Activated naive CD8-positive, alpha-beta T cell treated with anti-CD3 and anti-CD28 coated beads, Interleukin-2, amount 10 ng/mL, durations not matched to agents 7 days and 5 days (primary cell): ENCODE results near the gene TJP3. TPM values are rescaled to one million over a fixed set of nuclear protein-coding genes. Genes with fewer than 3 reads are reported as not detected.

Experiments used
- ATAC-seq: fragments of 150-1000 bp; cut with Tn5 transposase; one replicate; pipeline ENCODE4 v1.10.0; 2021; ENCODE audit warnings: low read depth, moderate library complexity
- POLR2A ChIA-PET: fragments of 350-600 bp; sonication (Branson Sonifier 250); formaldehyde crosslinking; loops from one replicate; lab custom pipeline; 2021; ENCODE audit warnings: antibody characterized with exemption; lab: Charles Lee
- DNase-seq: peaks from one replicate; pipeline ENCODE4 v3.0.0; 2021
- H3K27ac Mint-ChIP-seq: one replicate; pipeline ENCODE4 v1.8.0; 2022; ENCODE audit warnings: mild to moderate bottlenecking, mixed read lengths
- H3K27me3 Mint-ChIP-seq: one replicate; pipeline ENCODE4 v1.8.0; 2022; ENCODE audit warnings: mild to moderate bottlenecking, moderate library complexity, mixed read lengths
- H3K36me3 Mint-ChIP-seq: one replicate; pipeline ENCODE4 v1.8.0; 2021; ENCODE audit warnings: mild to moderate bottlenecking, mixed read lengths
- H3K4me1 Mint-ChIP-seq: one replicate; pipeline ENCODE4 v1.8.0; 2021; ENCODE audit warnings: mixed read lengths
- H3K4me3 Mint-ChIP-seq: one replicate; pipeline ENCODE4 v1.8.0; 2022; ENCODE audit warnings: mild to moderate bottlenecking, moderate library complexity, mixed read lengths
- H3K9me3 Mint-ChIP-seq: one replicate; pipeline ENCODE4 v1.8.0; 2021; ENCODE audit warnings: mixed read lengths
- total RNA-seq, 2 experiments: library from RNA; stranded (reverse); gene quantifications; one replicate each; pipeline ENCODE4 v1.2.3, GENCODE V29; 2021

Gene TJP3
- total RNA-seq, 2 experiments from 2014 or later = 5.2 to 7.6 TPM

GRCh38 chr19:3778899-3779723 lies 70.9 kb downstream of the TJP3 start:
- POLR2A ChIA-PET = interaction anchor here (0.6 to 2.5 kb wide), 2 partner anchors 16 kb away, joined by 3 to 7 read pairs; partner anchors contain the start of gene MRPL54
- H3K27me3 Mint-ChIP-seq = no peaks in the 10 kb centered on the region
- ATAC-seq = no peak
- peaks cover 23% of the 10 kb centered on the region for H3K36me3 Mint-ChIP-seq
- no peaks in the 10 kb centered on the region for H3K4me1 Mint-ChIP-seq
- no peak overlapping the region for H3K27ac Mint-ChIP-seq
- no peak for DNase-seq
- peaks cover 12% of the 10 kb centered on the region for H3K9me3 Mint-ChIP-seq
- H3K4me3 Mint-ChIP-seq = no peak overlapping the region

GRCh38 chr19:3780786-3781304 lies 72.7 kb downstream of the TJP3 start:
- Mint-ChIP-seq H3K4me3 (no peak overlapping the region), H3K4me1 (peaks cover 4% of the 10 kb centered on the region), H3K27me3 (no peaks in the 10 kb centered on the region), H3K36me3 (peaks cover 27% of the 10 kb centered on the region), H3K27ac (no peak overlapping the region), H3K9me3 (peaks cover 12% of the 10 kb centered on the region)
- ATAC-seq (no peak), DNase-seq (no peak)
- POLR2A ChIA-PET = interaction anchor here (1.1 kb wide), 1 partner anchor 18 kb away, joined by 5 read pairs; the partner anchor contains the start of gene MRPL54

DNA sequence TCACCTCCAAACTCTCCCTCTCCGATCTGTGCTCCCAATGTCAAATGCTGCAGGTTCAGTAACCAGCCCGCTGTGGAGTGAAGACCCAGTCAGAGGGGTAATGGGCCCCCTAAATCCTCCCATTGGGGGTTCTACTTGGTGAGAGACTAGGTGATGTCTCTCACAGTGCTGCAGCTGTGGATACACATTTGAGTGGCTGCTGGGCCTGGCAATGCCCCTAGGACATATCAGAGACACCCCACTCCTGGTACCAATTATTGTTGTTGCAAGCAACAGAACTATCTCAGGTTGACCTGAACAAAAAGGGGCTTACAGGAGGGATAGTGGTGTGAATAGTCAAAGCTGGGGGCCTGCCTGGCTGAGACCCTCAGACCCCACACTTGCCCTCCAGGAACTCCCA lies 73.4 kb downstream of the TJP3 start:
- Mint-ChIP-seq H3K36me3 (peaks cover 24% of the 10 kb centered on the region), H3K27ac (no peak overlapping the region), H3K4me1 (peaks cover 4% of the 10 kb centered on the region), H3K9me3 (peaks cover 10% of the 10 kb centered on the region), H3K4me3 (no peak overlapping the region), H3K27me3 (no peaks in the 10 kb centered on the region)
- POLR2A ChIA-PET = interaction anchor here (1.1 kb wide), 1 partner anchor 19 kb away, joined by 5 read pairs; the partner anchor contains the start of gene MRPL54
- ATAC-seq = no peak
- DNase-seq = no peak

DNA sequence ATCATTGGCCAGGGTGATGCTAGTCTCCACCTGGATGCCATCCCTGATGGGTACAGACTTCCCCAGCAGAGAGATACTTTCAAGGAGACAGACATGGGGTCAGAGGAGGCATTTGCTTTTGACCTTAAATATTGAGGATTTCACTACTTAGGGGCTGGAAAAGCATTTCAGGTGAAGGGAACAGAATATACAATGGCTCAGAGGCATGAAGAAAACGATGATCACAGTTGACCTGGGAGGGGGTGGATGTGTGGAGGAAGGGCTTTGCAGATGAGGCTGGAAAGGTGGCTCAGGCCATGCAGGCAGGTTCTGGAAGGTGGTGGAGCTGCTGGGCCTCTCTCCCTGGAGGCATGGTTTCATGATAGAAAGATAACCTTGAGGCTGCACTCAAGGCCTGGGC lies 74.1 kb downstream of the TJP3 start:
- H3K9me3 Mint-ChIP-seq = peaks cover 10% of the 10 kb centered on the region
- DNase-seq (no peak), ATAC-seq (no peak)
- H3K36me3 Mint-ChIP-seq = peaks cover 24% of the 10 kb centered on the region
- no peak overlapping the region for H3K4me3 Mint-ChIP-seq
- peaks cover 4% of the 10 kb centered on the region for H3K4me1 Mint-ChIP-seq
- H3K27me3 Mint-ChIP-seq = no peaks in the 10 kb centered on the region
- POLR2A ChIA-PET = interaction anchor here (0.6 kb wide), 1 partner anchor 509 kb away, joined by 3 read pairs; no protein-coding TSS in a partner anchor
- H3K27ac Mint-ChIP-seq = no peak overlapping the region

GRCh38 chr19:3782903-3783302 lies 74.7 kb downstream of the TJP3 start:
- Mint-ChIP-seq H3K4me3 (no peak overlapping the region), H3K9me3 (peaks cover 10% of the 10 kb centered on the region), H3K27ac (no peak overlapping the region), H3K36me3 (peaks cover 24% of the 10 kb centered on the region), H3K27me3 (no peaks in the 10 kb centered on the region), H3K4me1 (peaks cover 4% of the 10 kb centered on the region)
- DNase-seq (no peak), ATAC-seq (no peak)
- POLR2A ChIA-PET = interaction anchor here (0.6 to 1.5 kb wide), 2 partner anchors 30 to 509 kb away, joined by 3 to 4 read pairs; no protein-coding TSS in a partner anchor

- ATAC-seq = peak; percentile 19
- POLR2A ChIA-PET = interaction anchor here (0.6 to 1.5 kb wide), 3 partner anchors 13 to 305 kb away, joined by 4 to 6 read pairs (median 4); no protein-coding TSS in a partner anchor
These were observed 75.7 kb downstream of the TJP3 start for GRCh38 chr19:3783660-3784584.

DNA sequence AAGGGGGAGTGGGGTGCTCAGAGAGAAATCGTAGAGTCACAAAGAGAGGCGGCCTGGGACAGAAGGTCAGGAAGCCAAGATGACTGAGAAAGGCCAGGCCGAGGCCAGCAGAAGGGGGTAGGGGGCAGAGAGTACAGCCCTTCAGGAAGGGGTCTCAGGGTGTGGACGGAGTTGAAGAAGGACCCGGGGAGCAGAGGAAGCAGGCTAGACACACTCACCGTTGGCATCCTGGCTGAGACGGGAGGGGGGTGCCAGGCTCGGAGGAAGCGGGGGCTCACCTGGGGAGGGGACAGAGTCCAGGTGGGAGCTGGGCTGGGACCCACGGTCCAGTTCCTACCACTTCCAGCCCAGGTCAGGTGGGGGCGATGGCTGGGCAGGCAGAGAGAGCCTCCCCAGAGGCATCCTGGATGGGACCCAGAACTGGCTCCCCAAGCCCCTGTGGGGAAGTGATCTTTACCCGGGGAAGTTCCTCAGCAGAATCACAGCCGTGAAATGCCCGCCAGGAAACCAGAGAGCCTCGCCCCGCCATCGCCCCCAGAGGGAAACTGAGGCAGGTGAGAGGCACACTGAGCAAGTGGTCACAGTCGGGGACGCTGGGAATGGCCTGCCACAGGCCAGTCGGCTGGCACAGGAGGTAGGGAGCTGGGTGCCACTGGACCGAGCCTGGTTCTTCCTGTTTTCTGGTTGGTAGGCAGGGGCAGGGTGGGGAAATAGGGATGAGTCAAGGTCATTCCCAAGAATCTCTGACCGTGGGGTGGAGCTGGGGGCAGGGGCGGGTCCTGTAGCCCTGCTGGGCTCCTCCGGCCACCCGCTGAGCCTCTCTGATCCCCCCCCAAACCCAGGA lies 76.6 kb downstream of the TJP3 start:
- POLR2A ChIA-PET = interaction anchor here (0.6 to 1.5 kb wide), 4 partner anchors 13 to 28 kb away, joined by 4 read pairs; no protein-coding TSS in a partner anchor
- DNase-seq (no peak), ATAC-seq (no peak)
- peak overlapping the region; percentile 83 for H3K4me3 Mint-ChIP-seq
- H3K27me3 Mint-ChIP-seq = no peaks in the 10 kb centered on the region
- H3K9me3 Mint-ChIP-seq = peaks cover 10% of the 10 kb centered on the region
- peaks cover 8% of the 10 kb centered on the region for H3K4me1 Mint-ChIP-seq
- peaks cover 24% of the 10 kb centered on the region for H3K36me3 Mint-ChIP-seq
- H3K27ac Mint-ChIP-seq = peak overlapping the region; percentile 75

More at GRCh38 chr19:3783660-3784584, 75.7 kb downstream of the TJP3 start:
- peaks cover 10% of the 10 kb centered on the region for H3K9me3 Mint-ChIP-seq
- H3K4me3 Mint-ChIP-seq = peak overlapping the region; percentile 83
- no peak overlapping the region for H3K27ac Mint-ChIP-seq
- no peaks in the 10 kb centered on the region for H3K27me3 Mint-ChIP-seq
- peaks cover 4% of the 10 kb centered on the region for H3K4me1 Mint-ChIP-seq
- peak; percentile 55 for DNase-seq
- H3K36me3 Mint-ChIP-seq = peaks cover 24% of the 10 kb centered on the region

DNA sequence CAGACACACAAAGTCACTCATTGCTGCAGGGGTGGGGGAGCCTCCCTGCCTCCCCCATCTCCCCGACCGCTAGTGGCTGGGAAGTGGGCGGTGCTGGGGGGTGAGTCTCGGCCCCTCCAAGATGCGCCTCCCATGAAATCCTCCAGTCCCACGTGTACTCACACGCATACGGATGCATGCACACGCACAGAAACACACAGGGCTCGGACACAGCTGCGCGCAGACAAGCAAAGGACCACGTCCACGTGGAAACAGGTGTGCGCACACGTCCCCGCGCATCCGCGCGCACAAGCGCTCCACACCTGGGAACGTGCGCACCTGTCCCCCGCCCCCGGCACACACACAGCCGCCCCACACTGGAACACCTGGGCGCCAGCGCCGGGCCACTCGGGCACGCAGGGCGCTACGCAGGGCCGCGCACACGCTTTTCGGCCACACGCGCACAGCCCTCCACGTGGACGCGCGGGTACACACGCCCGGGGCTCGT lies 77.3 kb downstream of the TJP3 start:
- DNase-seq (no peak), ATAC-seq (peak; percentile 40)
- POLR2A ChIA-PET = interaction anchor here (0.6 to 1.0 kb wide), 2 partner anchors 17 to 27 kb away, joined by 4 read pairs; no protein-coding TSS in a partner anchor
- H3K27ac Mint-ChIP-seq = peak overlapping the region; percentile 70
- H3K27me3 Mint-ChIP-seq = no peaks in the 10 kb centered on the region
- H3K4me3 Mint-ChIP-seq = peak overlapping the region; percentile 83
- peaks cover 10% of the 10 kb centered on the region for H3K9me3 Mint-ChIP-seq
- peaks cover 24% of the 10 kb centered on the region for H3K36me3 Mint-ChIP-seq
- H3K4me1 Mint-ChIP-seq = peaks cover 8% of the 10 kb centered on the region

- Mint-ChIP-seq H3K36me3 (peaks cover 24% of the 10 kb centered on the region), H3K9me3 (peaks cover 11% of the 10 kb centered on the region), H3K4me3 (peak within 1 kb of the TSS; percentile 83), H3K4me1 (peaks cover 8% of the 10 kb centered on the region), H3K27me3 (no peaks in the 10 kb centered on the region), H3K27ac (peak within 1 kb of the TSS; percentile 70)
- ATAC-seq (peak; percentile 43), DNase-seq (peak; percentile 66)
- POLR2A ChIA-PET = interaction anchor here (0.6 to 1.0 kb wide), 2 partner anchors 12 to 388 kb away, joined by 3 read pairs; no protein-coding TSS in a partner anchor
These were observed 78.0 kb downstream of the TJP3 start, which contains the start of gene MATK for GRCh38 chr19:3785938-3786824. Gene MATK (minus strand): TSS chr19:3786381. CDS start chr19:3785135, 1,246 bp downstream.

DNA sequence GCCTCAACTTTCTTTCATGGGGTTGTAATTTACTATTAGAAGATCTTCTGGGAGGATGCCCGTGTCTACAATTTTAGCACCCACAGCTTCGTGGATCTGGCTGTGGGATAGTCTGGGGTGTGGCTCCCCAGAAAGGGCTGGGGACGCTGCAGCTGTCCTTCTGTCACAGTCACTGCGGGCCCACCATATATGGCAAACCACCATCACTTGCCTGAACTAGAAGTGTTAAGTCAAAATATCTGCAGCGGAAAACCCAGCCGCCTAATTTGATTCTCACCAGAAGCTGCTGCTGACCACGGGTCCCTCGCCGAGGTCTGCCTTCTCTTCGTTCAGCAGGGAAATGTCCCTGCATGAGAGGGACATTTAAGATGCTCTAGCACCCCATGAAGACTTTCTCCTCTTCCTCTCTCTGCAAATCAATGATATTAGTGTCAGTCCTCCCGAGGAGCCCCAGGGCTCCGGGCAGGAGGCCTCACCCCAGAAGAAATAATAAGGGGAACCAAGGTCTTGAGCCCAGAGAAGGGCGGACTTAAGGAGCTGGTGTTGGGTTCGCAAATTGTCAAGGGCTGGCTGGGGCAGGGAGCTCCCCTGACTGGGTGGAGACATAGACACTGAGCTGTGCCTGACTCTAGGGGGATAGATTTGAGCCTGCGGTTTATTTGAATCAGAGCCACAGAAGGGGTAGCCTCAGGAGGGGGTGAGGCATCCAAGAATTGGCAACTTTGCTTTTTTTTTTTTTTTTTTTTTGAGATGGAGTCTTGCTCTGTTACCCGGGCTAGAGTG lies 81.0 kb downstream of the TJP3 start:
- no peak for DNase-seq
- POLR2A ChIA-PET = interaction anchor here (0.7 to 2.0 kb wide), 4 partner anchors 8 to 92 kb away, joined by 3 to 5 read pairs (median 3); no protein-coding TSS in a partner anchor
- Mint-ChIP-seq H3K36me3 (peaks cover 5% of the 10 kb centered on the region), H3K27me3 (no peaks in the 10 kb centered on the region), H3K4me3 (no peak overlapping the region), H3K4me1 (peaks cover 8% of the 10 kb centered on the region), H3K9me3 (peaks cover 5% of the 10 kb centered on the region), H3K27ac (peak overlapping the region; percentile 56)
- ATAC-seq = no peak
